ENCODE results near the gene CD300LB.
A peak's percentile ranks its signal among the peaks of the same experiment; 100 is the strongest.
"Not testable (repeated sequence)": the region's sequence is repeated elsewhere in the genome, so short reads cannot be mapped to it uniquely, and the experiment has no call there.

CD300LB gene

DNA sequence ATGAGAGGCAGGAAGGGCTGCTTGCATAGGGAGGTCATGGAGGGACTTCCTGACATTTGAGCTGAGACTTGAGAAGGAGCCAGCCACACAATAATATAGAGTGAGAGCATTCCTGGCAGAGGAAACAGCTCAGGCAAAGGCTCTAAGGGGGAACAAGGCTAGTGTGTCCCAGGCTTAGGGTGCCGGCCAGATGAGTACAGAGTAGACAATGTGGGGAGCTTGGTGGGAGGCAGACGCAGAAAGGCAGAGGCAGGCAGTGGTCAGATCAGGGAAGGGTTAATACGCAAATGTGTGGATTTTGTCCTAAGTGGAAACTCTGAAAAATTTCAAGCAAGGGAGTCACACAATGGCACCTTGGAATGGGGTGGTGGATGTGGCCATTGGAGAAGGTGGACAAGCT lies 31.3 kb downstream of the CD300LB start:
- no peak for TF ChIP-seq ARNT (IDR thresholded peaks at IDR 0.05)
- TF ChIP-seq NFRKB (IDR thresholded peaks at IDR 0.05) = no peak
- no peak for TF ChIP-seq FOXK2 (IDR thresholded peaks at IDR 0.05)
- CTCF ChIA-PET = interaction anchor here (0.6 to 1.3 kb wide), 3 partner anchors 10 to 220 kb away, joined by 4 to 10 read pairs (median 5); partner anchors contain the start of gene GPR142
- DNase-seq (ENCODE audit: extremely low spot score) = no peak
- POLR2A ChIA-PET = no interaction called here

- CTCF ChIA-PET = interaction anchor here (1.2 to 1.5 kb wide), 2 partner anchors 130 to 131 kb away, joined by 3 to 4 read pairs; partner anchors contain the start of gene GPR142
- no peak for DNase-seq (ENCODE audit: extremely low spot score)
- POLR2A ChIA-PET = no interaction called here
- TF ChIP-seq SUZ12 (IDR thresholded peaks at IDR 0.05) (no peak), HDGF (IDR thresholded peaks at IDR 0.05; ENCODE audit: borderline replicate concordance) (no peak), TARDBP (IDR thresholded peaks at IDR 0.05) (no peak), NFRKB (IDR thresholded peaks at IDR 0.05) (no peak), ZNF384 (IDR thresholded peaks at IDR 0.05) (no peak), BHLHE40 (IDR thresholded peaks at IDR 0.05; ENCODE audit: borderline replicate concordance) (no peak)
Observed at GRCh38 chr17:74497471-74497870, 33.8 kb downstream of the CD300LB start.

- ChIA-PET CTCF (interaction anchor here (0.7 to 1.3 kb wide), 4 partner anchors 110 to 140 kb away, joined by 3 to 4 read pairs (median 4); no protein-coding TSS in a partner anchor), POLR2A (no interaction called here)
- peak; percentile 80 for DNase-seq (ENCODE audit: extremely low spot score)
- TF ChIP-seq SUZ12 (IDR thresholded peaks at IDR 0.05) (no peak), L3MBTL2 (conservative IDR thresholded peaks at IDR 0.05) (no peak), ARNT (IDR thresholded peaks at IDR 0.05) (no peak), ELF4 (IDR thresholded peaks at IDR 0.05) (no peak), BHLHE40 (IDR thresholded peaks at IDR 0.05; ENCODE audit: borderline replicate concordance) (no peak), PKNOX1 (IDR thresholded peaks at IDR 0.05) (no peak), CTBP1 (IDR thresholded peaks at IDR 0.05; ENCODE audit: borderline replicate concordance) (no peak)
Observed at GRCh38 chr17:74493331-74493833, 37.9 kb downstream of the CD300LB start.

GRCh38 chr17:74491626-74492025 lies 39.6 kb downstream of the CD300LB start:
- ChIA-PET CTCF (interaction anchor here (0.7 to 1.9 kb wide), 6 partner anchors 36 to 186 kb away, joined by 3 to 12 read pairs (median 5); partner anchors contain the start of gene GPR142), POLR2A (no interaction called here)
- TF ChIP-seq CTBP1 (IDR thresholded peaks at IDR 0.05; ENCODE audit: borderline replicate concordance) (no peak), TARDBP (IDR thresholded peaks at IDR 0.05) (no peak), ARNT (IDR thresholded peaks at IDR 0.05) (no peak), ZNF384 (IDR thresholded peaks at IDR 0.05) (no peak), NFRKB (IDR thresholded peaks at IDR 0.05) (no peak)
- no peak for DNase-seq (ENCODE audit: extremely low spot score)

DNA sequence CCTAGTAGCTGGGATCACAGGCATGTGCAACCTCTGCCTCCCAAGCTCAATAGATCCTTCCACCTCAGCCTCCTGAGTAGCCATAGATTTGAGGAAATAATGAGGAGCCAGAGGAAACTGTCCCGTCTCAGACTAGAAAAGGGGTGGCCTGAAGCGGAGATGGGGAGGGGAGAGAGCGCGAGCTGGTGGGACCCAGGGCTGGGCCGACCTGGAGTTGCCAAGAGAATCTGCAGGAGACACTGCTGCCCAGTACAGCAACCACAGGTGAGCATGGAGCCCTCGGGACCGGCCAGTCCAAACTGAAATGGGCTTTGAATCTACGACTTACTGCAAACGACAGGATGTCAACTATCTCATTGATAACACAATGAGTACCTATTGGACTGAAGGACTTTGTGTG lies 40.6 kb downstream of the CD300LB start:
- DNase-seq (ENCODE audit: extremely low spot score) = no peak
- POLR2A ChIA-PET = no interaction called here
- CTCF ChIA-PET = interaction anchor here (1.9 kb wide), 1 partner anchor 111 kb away, joined by 12 read pairs; no protein-coding TSS in a partner anchor
- no peak for TF ChIP-seq BHLHE40 (IDR thresholded peaks at IDR 0.05; ENCODE audit: borderline replicate concordance)

- POLR2A ChIA-PET; DNase-seq (ENCODE audit: extremely low spot score): not testable (repeated sequence)
- CTCF ChIA-PET = interaction anchor here (1.0 kb wide), 1 partner anchor 120 kb away, joined by 3 read pairs; no protein-coding TSS in a partner anchor
Observed at GRCh38 chr17:74488276-74488675, 43.0 kb downstream of the CD300LB start.

- CTCF ChIA-PET = no interaction called here
- POLR2A ChIA-PET = no interaction called here
Observed at GRCh38 chr17:74485841-74486240, 45.4 kb downstream of the CD300LB start.

DNA sequence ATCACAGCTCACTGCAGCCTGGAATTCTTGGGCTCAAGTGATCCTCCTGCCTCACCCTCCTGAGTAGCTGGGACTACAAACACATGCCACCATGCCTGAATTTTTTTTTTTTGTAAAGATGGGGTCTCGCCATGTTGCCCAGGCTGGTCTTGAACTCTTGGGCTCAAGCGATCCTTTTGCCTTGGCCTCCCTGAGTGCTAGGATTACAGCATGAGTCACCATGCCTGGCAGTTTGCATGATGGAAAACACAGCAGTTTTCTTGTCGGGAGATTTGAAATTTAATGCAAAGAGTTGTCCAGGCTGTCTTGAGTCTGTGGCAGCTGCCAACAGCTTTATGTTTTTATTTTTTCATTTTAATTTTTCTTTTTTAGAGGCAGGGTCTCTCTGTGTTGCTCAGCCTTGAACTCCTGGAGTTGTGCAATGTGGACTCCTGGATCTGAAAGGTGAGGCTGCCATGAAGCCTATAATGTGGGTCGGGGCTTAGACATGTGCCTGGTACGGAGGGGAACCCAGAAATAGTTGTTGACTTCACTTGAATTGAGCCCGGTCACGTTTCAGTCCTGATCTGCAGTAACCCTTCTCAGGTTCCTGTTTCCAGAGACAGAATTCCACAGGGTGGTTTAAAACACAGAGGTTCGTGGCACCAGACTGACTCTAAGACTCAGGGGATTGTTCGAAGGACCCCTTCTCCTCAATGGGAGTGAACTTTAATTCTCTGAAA lies 46.1 kb downstream of the CD300LB start:
- POLR2A ChIA-PET = no interaction called here
- no peak for TF ChIP-seq FOXA1 (IDR thresholded peaks at IDR 0.05)
- no peak for TF ChIP-seq ELF4 (IDR thresholded peaks at IDR 0.05)
- no peak for TF ChIP-seq LEF1 (IDR thresholded peaks at IDR 0.05; ENCODE audit: borderline replicate concordance)
- TF ChIP-seq BHLHE40 (IDR thresholded peaks at IDR 0.05; ENCODE audit: borderline replicate concordance) = no peak
- no peak for TF ChIP-seq PKNOX1 (IDR thresholded peaks at IDR 0.05)
- TF ChIP-seq CTBP1 (IDR thresholded peaks at IDR 0.05; ENCODE audit: borderline replicate concordance) = no peak
- no peak for TF ChIP-seq TARDBP (IDR thresholded peaks at IDR 0.05)
- TF ChIP-seq SUZ12 (IDR thresholded peaks at IDR 0.05) = no peak
- no peak for TF ChIP-seq ARNT (IDR thresholded peaks at IDR 0.05)
- DNase-seq (ENCODE audit: extremely low spot score) = no peak
- CTCF ChIA-PET = interaction anchor here (0.6 to 1.6 kb wide), 3 partner anchors 28 to 205 kb away, joined by 3 to 4 read pairs (median 3); no protein-coding TSS in a partner anchor

More at GRCh38 chr17:74485841-74486240, 45.4 kb downstream of the CD300LB start:
- no peak for DNase-seq (ENCODE audit: extremely low spot score)
- TF ChIP-seq PKNOX1 (IDR thresholded peaks at IDR 0.05) (no peak), LEF1 (IDR thresholded peaks at IDR 0.05; ENCODE audit: borderline replicate concordance) (no peak), FOXM1 (IDR thresholded peaks at IDR 0.05; ENCODE audit: borderline replicate concordance) (no peak), SUZ12 (IDR thresholded peaks at IDR 0.05) (no peak), NFRKB (IDR thresholded peaks at IDR 0.05) (no peak), L3MBTL2 (conservative IDR thresholded peaks at IDR 0.05) (no peak)

Data from HEK293T (cell line).